Upper lobe of left lung (tissue), 6 donors: ENCODE measurements around the gene IGFBP5. TPM values are rescaled to one million over a fixed set of nuclear protein-coding genes. Genes with fewer than 3 reads are reported as not detected.

Experiments used
- ATAC-seq, 2 donors: fragments of 200-7000 bp; cut with Tn5 transposase; one replicate each; pipeline ENCODE4 v1.9.1; 2022; ENCODE audit warnings: mild to moderate bottlenecking in 2 of 2, moderate library complexity in 2 of 2; ENCODE audit not compliant: low FRiP score in 2 of 2
- DNase-seq, 2 donors: peaks; one replicate each; pipeline ENCODE4 v3.0.0-alpha.2; 2019 to 2020
- H3K27ac ChIP-seq, 4 donors: fragments of 200-600 bp; sonication (generic); one replicate each; pipeline ENCODE4 v1.5.1; 2016 to 2019
- H3K27me3 ChIP-seq, 4 donors: fragments of 200-600 bp; sonication (generic); one replicate each; pipeline ENCODE4 v1.5.1; 2017 to 2019
- H3K36me3 ChIP-seq, 4 donors: fragments of 200-600 bp; sonication (generic); one replicate each; pipeline ENCODE4 v1.5.1; 2016 to 2019
- H3K4me1 ChIP-seq, 4 donors: fragments of 200-600 bp; sonication (generic); one replicate each; pipeline ENCODE4 v1.5.1; 2018 to 2019
- H3K4me3 ChIP-seq, 4 donors: fragments of 200-600 bp; sonication (generic); one replicate each; pipeline ENCODE4 v1.5.1; 2017 to 2019; ENCODE audit warnings: mild to moderate bottlenecking in 2 of 4, moderate library complexity in 1 of 4
- H3K9me3 ChIP-seq, 4 donors: fragments of 200-600 bp; sonication (generic); one replicate each; pipeline ENCODE4 v1.5.1; 2018 to 2019
- EP300 ChIP-seq, 4 donors: sonication (generic); formaldehyde crosslinking; IDR thresholded peaks; one replicate each; pipeline ENCODE4 v1.5.1; 2017; ENCODE audit warnings: antibody characterized with exemption in 4 of 4, control low read depth in 2 of 4
- POLR2A ChIP-seq, 4 donors: fragments of 450-650 bp; IDR thresholded peaks; one replicate each; pipeline ENCODE4 v1.5.1; 2016 to 2017; ENCODE audit warnings: antibody characterized with exemption in 4 of 4, mild to moderate bottlenecking in 2 of 4
- POLR2AphosphoS5 ChIP-seq, 2 donors: sonication (generic); formaldehyde crosslinking; IDR thresholded peaks; one replicate each; pipeline ENCODE4 v1.5.1; 2017; ENCODE audit warnings: antibody characterized with exemption in 2 of 2
- WGBS, 2 donors: methylation state at CpG; one replicate each; pipeline ENCODE4 v1.1.5; 2017 to 2018; 5-methylcytosine and 5-hydroxymethylcytosine counted together
- total RNA-seq, 6 donors: library from RNA; depleted of rRNA in 4 of 6; stranded (reverse); fragments of >200 nt in 4 of 6; gene quantifications; one replicate each; pipeline versions ENCODE4 v1.1.0 to v1.2.1, GENCODE V29; 2016 to 2021
- TF ChIP-seq, protein P1 (sequence below), 6 experiments: fragments of 450-650 bp in 4 of 6; fragments of 200-600 bp in 2 of 6; sonication (generic) in 2 of 6; IDR thresholded peaks; one replicate each; pipeline ENCODE4 v1.5.1; 2016 to 2019; ENCODE audit warnings: antibody characterized with exemption in 6 of 6
- donor health status: DM: no; HTN: no; CAD: no; lungs with moderate emphysema.
- donor health status: DM: no; HTN: yes; CAD: no; lungs with severe emphysema.

Gene IGFBP5
- total RNA-seq, 6 donors from 2014 or later, result 41.9 to 304 (median 95.5) TPM

DNA sequence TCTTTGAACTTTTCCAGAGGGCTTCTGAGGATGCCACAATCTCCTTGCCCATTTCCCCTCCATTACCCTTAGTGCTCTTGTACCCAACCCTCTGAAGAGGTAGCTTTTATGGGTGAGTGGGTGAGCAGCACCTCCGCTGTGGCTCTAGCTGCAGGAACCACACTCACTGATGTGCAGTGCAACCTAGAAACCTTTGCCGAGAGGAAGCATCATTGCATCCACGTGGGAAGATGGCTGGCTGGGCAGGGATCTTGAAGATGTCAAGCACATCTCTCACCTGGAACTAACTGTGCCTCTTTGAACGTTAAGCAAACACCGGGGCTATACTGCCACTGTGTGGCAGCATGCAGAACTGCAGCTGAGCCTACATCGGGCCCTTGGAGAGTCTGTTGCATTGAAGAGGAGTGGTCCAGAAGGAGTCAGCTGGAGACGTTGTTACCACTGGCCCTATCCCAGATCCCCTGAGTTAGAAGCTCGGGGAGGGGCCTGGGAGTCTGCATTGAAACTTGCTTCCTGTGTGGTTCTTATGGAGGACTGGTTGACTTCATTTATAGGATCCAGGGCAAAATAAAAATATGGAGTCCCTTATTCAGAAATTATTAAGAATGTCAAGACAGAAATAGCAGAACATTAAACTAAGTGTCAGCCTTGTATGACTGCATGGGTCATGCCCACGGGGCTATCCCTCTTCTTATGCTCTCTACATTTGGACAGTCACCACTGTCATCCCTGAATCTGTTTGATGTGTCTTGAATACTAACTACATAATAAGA, 28.7 kb downstream of the IGFBP5 start:
- Histone ChIP-seq H3K4me1 (peaks cover 5 to 9% (median 7%) of the 10 kb centered on the region in 4 donors), H3K9me3 (no peaks in the 10 kb centered on the region), H3K27me3 (no peaks in the 10 kb centered on the region), H3K36me3 (no peaks in the 10 kb centered on the region), H3K4me3 (no peak overlapping the region), H3K27ac (no peak overlapping the region)
- no peak for TF ChIP-seq POLR2A (IDR thresholded peaks at IDR 0.05)
- no peak for TF ChIP-seq EP300 (IDR thresholded peaks at IDR 0.05)
- TF ChIP-seq, protein P1, sequence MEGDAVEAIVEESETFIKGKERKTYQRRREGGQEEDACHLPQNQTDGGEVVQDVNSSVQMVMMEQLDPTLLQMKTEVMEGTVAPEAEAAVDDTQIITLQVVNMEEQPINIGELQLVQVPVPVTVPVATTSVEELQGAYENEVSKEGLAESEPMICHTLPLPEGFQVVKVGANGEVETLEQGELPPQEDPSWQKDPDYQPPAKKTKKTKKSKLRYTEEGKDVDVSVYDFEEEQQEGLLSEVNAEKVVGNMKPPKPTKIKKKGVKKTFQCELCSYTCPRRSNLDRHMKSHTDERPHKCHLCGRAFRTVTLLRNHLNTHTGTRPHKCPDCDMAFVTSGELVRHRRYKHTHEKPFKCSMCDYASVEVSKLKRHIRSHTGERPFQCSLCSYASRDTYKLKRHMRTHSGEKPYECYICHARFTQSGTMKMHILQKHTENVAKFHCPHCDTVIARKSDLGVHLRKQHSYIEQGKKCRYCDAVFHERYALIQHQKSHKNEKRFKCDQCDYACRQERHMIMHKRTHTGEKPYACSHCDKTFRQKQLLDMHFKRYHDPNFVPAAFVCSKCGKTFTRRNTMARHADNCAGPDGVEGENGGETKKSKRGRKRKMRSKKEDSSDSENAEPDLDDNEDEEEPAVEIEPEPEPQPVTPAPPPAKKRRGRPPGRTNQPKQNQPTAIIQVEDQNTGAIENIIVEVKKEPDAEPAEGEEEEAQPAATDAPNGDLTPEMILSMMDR (IDR thresholded peaks at IDR 0.05), result peak; percentile 93 to 97 (median 96)
- TF ChIP-seq POLR2AphosphoS5 (IDR thresholded peaks at IDR 0.05), result no peak
- WGBS, 2 donors, result 15 to 34% methylated on average over 3 to 9 of the region's 9 CpGs
- ATAC-seq, result peak; percentile 77 to 86
- DNase-seq, result peak in 1 of 2 donors; percentile 69

GRCh38 chr2:216665717-216666116, 29.6 kb downstream of the IGFBP5 start:
- TF ChIP-seq EP300 (IDR thresholded peaks at IDR 0.05) (no peak), POLR2A (IDR thresholded peaks at IDR 0.05) (no peak), POLR2AphosphoS5 (IDR thresholded peaks at IDR 0.05) (no peak)
- TF ChIP-seq, protein P1 (IDR thresholded peaks at IDR 0.05), result no peak
- Histone ChIP-seq H3K4me3 (no peak overlapping the region), H3K36me3 (no peaks in the 10 kb centered on the region), H3K27ac (no peak overlapping the region), H3K27me3 (no peaks in the 10 kb centered on the region), H3K4me1 (peaks cover 5 to 9% (median 7%) of the 10 kb centered on the region in 4 donors), H3K9me3 (no peaks in the 10 kb centered on the region)
- WGBS, 2 donors, result 40 to 64% methylated on average over 1 to 12 of the region's 12 CpGs
- ATAC-seq (peak in 1 of 2 donors; percentile 4), DNase-seq (no peak)

- no peak overlapping the region for H3K27ac ChIP-seq
- no peaks in the 10 kb centered on the region for H3K27me3 ChIP-seq
- peaks cover 5 to 9% (median 7%) of the 10 kb centered on the region in 4 donors for H3K4me1 ChIP-seq
- WGBS, 2 donors, result 46 to 53% methylated on average over 5 to 7 of the region's 7 CpGs
- H3K9me3 ChIP-seq, result no peaks in the 10 kb centered on the region
- TF ChIP-seq, protein P1 (IDR thresholded peaks at IDR 0.05), result no peak
- no peak for TF ChIP-seq EP300 (IDR thresholded peaks at IDR 0.05)
- no peak for TF ChIP-seq POLR2AphosphoS5 (IDR thresholded peaks at IDR 0.05)
- TF ChIP-seq POLR2A (IDR thresholded peaks at IDR 0.05), result no peak
- no peak overlapping the region for H3K4me3 ChIP-seq
- no peaks in the 10 kb centered on the region for H3K36me3 ChIP-seq
- DNase-seq (no peak), ATAC-seq (peak; percentile 5 to 24)
Observed at GRCh38 chr2:216665242-216665641, 30.1 kb downstream of the IGFBP5 start.

GRCh38 chr2:216664593-216665034, 30.7 kb downstream of the IGFBP5 start:
- H3K4me3 ChIP-seq, result no peak overlapping the region
- ATAC-seq (no peak), DNase-seq (no peak)
- WGBS, 2 donors, result 45 to 59% methylated on average over 6 of the region's 6 CpGs
- no peaks in the 10 kb centered on the region for H3K9me3 ChIP-seq
- peaks cover 5 to 9% (median 7%) of the 10 kb centered on the region in 4 donors for H3K4me1 ChIP-seq
- no peaks in the 10 kb centered on the region for H3K36me3 ChIP-seq
- H3K27ac ChIP-seq, result no peak overlapping the region
- TF ChIP-seq EP300 (IDR thresholded peaks at IDR 0.05), result no peak
- TF ChIP-seq, protein P1 (IDR thresholded peaks at IDR 0.05), result no peak
- TF ChIP-seq POLR2A (IDR thresholded peaks at IDR 0.05), result no peak
- no peak for TF ChIP-seq POLR2AphosphoS5 (IDR thresholded peaks at IDR 0.05)
- no peaks in the 10 kb centered on the region for H3K27me3 ChIP-seq
